ENCODE results near the gene SYT3.
"Not testable (repeated sequence)": the region's sequence is repeated elsewhere in the genome, so short reads cannot be mapped to it uniquely, and the experiment has no call there.

SYT3 gene

GRCh38 chr19:50607874-50608785 lies 31.6 kb downstream of the SYT3 start:
- H3K27ac ChIP-seq, result no peak overlapping the region
- no peak for DNase-seq (ENCODE audit: low read depth, low spot score)

GRCh38 chr19:50607388-50607787 lies 32.3 kb downstream of the SYT3 start:
- DNase-seq (ENCODE audit: low read depth, low spot score), result no peak
- no peak overlapping the region for H3K27ac ChIP-seq

- H3K27ac ChIP-seq; DNase-seq (ENCODE audit: low read depth, low spot score): not testable (repeated sequence)
Measured at GRCh38 chr19:50606059-50606836, 33.4 kb downstream of the SYT3 start.

- DNase-seq (ENCODE audit: low read depth, low spot score); H3K27ac ChIP-seq: not testable (repeated sequence)
Measured at GRCh38 chr19:50604264-50605073, 35.2 kb downstream of the SYT3 start.

- no peak overlapping the region for H3K27ac ChIP-seq
- DNase-seq (ENCODE audit: low read depth, low spot score), result no peak
Measured at GRCh38 chr19:50602935-50603334, 36.7 kb downstream of the SYT3 start.

- H3K27ac ChIP-seq, result no peak overlapping the region
- DNase-seq (ENCODE audit: low read depth, low spot score), result no peak
Measured at GRCh38 chr19:50602496-50602895, 37.2 kb downstream of the SYT3 start.

GRCh38 chr19:50602089-50602422 lies 37.6 kb downstream of the SYT3 start:
- no peak overlapping the region for H3K27ac ChIP-seq
- no peak for DNase-seq (ENCODE audit: low read depth, low spot score)

GRCh38 chr19:50601407-50602088 lies 38.1 kb downstream of the SYT3 start:
- DNase-seq (ENCODE audit: low read depth, low spot score), result no peak
- no peak overlapping the region for H3K27ac ChIP-seq

GRCh38 chr19:50599427-50599826 lies 40.3 kb downstream of the SYT3 start:
- no peak for DNase-seq (ENCODE audit: low read depth, low spot score)
- H3K27ac ChIP-seq, result no peak overlapping the region

- no peak for DNase-seq (ENCODE audit: low read depth, low spot score)
- H3K27ac ChIP-seq, result no peak overlapping the region
Measured at GRCh38 chr19:50590191-50590590, 49.5 kb downstream of the SYT3 start.

GRCh38 chr19:50581795-50582660 lies 57.7 kb downstream of the SYT3 start:
- not testable (repeated sequence) for H3K27ac ChIP-seq; DNase-seq (ENCODE audit: low read depth, low spot score)

- no peak overlapping the region for H3K27ac ChIP-seq
- no peak for DNase-seq (ENCODE audit: low read depth, low spot score)
Measured at GRCh38 chr19:50580970-50581634, 58.6 kb downstream of the SYT3 start.

- no peak for DNase-seq (ENCODE audit: low read depth, low spot score)
- no peak overlapping the region for H3K27ac ChIP-seq
Measured at GRCh38 chr19:50580240-50580639, 59.4 kb downstream of the SYT3 start.

- H3K27ac ChIP-seq; DNase-seq (ENCODE audit: low read depth, low spot score): not testable (repeated sequence)
Measured at GRCh38 chr19:50576769-50577168, 62.9 kb downstream of the SYT3 start.

GRCh38 chr19:50573741-50574461 lies 65.8 kb downstream of the SYT3 start:
- no peak for DNase-seq (ENCODE audit: low read depth, low spot score)
- no peak overlapping the region for H3K27ac ChIP-seq

All from epithelial cell of prostate (primary cell).